ENCODE data around the gene VAMP4. TPM values are rescaled to one million over a fixed set of nuclear protein-coding genes. Genes with fewer than 3 reads are reported as not detected.

VAMP4 gene
- total and polyA plus RNA-seq, 2 donors (not counting 3 experiments of a cell fraction or from before 2014, with no cell fraction given): 2.1 to 10.4 TPM

DNA sequence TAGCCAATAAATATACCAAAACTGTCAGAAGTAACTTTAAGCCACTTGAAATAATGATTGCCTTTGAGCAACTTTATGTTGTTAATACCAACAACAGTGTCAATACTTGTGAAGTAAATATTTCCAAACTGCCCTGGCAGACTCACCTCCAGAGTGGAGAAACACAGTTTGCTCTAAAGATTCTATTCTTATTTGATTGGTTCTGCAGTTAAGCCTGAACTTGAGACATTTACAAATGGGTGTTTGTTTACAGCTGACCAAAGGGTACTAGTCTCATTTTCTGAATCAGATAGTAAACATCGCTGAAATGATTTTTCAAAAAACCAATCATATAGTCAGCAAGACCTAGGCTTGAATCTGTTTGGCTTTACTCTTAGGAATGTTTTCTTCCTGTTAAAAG, 88.1 kb downstream of the VAMP4 start:
- H3K4me3 ChIP-seq (replicated peaks in 1 of 3; ENCODE audit: insufficient read depth in 1 of 3, low read depth in 1 of 3, low read length in 3 of 3): no peak overlapping the region
- intact Hi-C loops (cut with micrococcal nuclease): loop anchor here (2.0 kb wide), 3 partner anchors 147 to 329 kb away; partner anchors contain the start of gene DNM3
- no peaks in the 10 kb centered on the region for H3K9me3 ChIP-seq (replicated peaks; ENCODE audit: control insufficient read depth, insufficient read depth, low read length)
- H2AFZ ChIP-seq (ENCODE audit: low read depth, low read length): no peak overlapping the region
- FAIRE-seq (no peak), DNase-seq (ENCODE audit: low read depth, low spot score) (no peak)
- H3K4me2 ChIP-seq (ENCODE audit: insufficient read depth, low read length): no peak overlapping the region
- no peaks in the 10 kb centered on the region for H4K20me1 ChIP-seq (replicated peaks; ENCODE audit: control insufficient read depth, extremely low read depth, insufficient read depth, low read length)
- CTCF ChIA-PET: interaction anchor here (1.7 to 4.9 kb wide), 3 partner anchors 9 to 349 kb away, joined by 8 to 86 read pairs (median 16); no protein-coding TSS in a partner anchor
- H3K36me3 ChIP-seq (ENCODE audit: control insufficient read depth in 2 of 2, extremely low read depth in 1 of 2, insufficient read depth in 2 of 2, low read length in 2 of 2): no peaks in the 10 kb centered on the region
- H3K9ac ChIP-seq (replicated peaks; ENCODE audit: extremely low read depth, insufficient read depth, low read length): no peak overlapping the region
- POLR2A ChIA-PET: no interaction called here
- BruUV-seq (replicated peaks): no TSS peak
- peaks cover 17% of the 10 kb centered on the region for H3K4me1 ChIP-seq (ENCODE audit: control insufficient read depth, extremely low read depth, insufficient read depth, low read length)
- peaks cover 0 to 6% of the 10 kb centered on the region in 2 experiments for H3K27me3 ChIP-seq (ENCODE audit: control insufficient read depth in 2 of 2, insufficient read depth in 2 of 2, low read length in 2 of 2)
- dilution Hi-C loops (cut with MboI; ENCODE audit: extremely low pct_ligation_motif_present, low sequenced_read_pairs): no loop called here
- H3K27ac ChIP-seq (ENCODE audit: insufficient read depth, low read depth, low read length): no peak overlapping the region
- TF ChIP-seq GATA2 (IDR thresholded peaks at IDR 0.05; ENCODE audit: insufficient read depth, insufficient read length, low read depth, low read length) (no peak), FOS (IDR thresholded peaks at IDR 0.05; ENCODE audit: borderline replicate concordance, insufficient read depth, low read length) (no peak), POLR2A (IDR thresholded peaks at IDR 0.05; ENCODE audit: low read depth, low read length) (no peak), MYC (IDR thresholded peaks at IDR 0.05; ENCODE audit: low read depth, low read length) (no peak), EZH2 (IDR thresholded peaks at IDR 0.05; ENCODE audit: borderline replicate concordance, low read depth, low read length, severe bottlenecking) (no peak), JUN (IDR thresholded peaks at IDR 0.05; ENCODE audit: borderline replicate concordance, insufficient read depth, insufficient read length, low read depth) (no peak), POLR2AphosphoS5 (IDR thresholded peaks at IDR 0.05; ENCODE audit: insufficient read depth, low read depth, low read length) (no peak)
- TF ChIP-seq, protein P1, sequence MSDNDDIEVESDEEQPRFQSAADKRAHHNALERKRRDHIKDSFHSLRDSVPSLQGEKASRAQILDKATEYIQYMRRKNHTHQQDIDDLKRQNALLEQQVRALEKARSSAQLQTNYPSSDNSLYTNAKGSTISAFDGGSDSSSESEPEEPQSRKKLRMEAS (IDR thresholded peaks at IDR 0.05; ENCODE audit: insufficient read depth, insufficient read length): no peak
- TF ChIP-seq, protein P2, sequence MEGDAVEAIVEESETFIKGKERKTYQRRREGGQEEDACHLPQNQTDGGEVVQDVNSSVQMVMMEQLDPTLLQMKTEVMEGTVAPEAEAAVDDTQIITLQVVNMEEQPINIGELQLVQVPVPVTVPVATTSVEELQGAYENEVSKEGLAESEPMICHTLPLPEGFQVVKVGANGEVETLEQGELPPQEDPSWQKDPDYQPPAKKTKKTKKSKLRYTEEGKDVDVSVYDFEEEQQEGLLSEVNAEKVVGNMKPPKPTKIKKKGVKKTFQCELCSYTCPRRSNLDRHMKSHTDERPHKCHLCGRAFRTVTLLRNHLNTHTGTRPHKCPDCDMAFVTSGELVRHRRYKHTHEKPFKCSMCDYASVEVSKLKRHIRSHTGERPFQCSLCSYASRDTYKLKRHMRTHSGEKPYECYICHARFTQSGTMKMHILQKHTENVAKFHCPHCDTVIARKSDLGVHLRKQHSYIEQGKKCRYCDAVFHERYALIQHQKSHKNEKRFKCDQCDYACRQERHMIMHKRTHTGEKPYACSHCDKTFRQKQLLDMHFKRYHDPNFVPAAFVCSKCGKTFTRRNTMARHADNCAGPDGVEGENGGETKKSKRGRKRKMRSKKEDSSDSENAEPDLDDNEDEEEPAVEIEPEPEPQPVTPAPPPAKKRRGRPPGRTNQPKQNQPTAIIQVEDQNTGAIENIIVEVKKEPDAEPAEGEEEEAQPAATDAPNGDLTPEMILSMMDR (IDR thresholded peaks at IDR 0.05; ENCODE audit: extremely low read depth in 1 of 2, insufficient read depth in 1 of 2, low read depth in 1 of 2, low read length in 2 of 2): no peak
- H3K9me1 ChIP-seq (replicated peaks; ENCODE audit: control insufficient read depth, extremely low read depth, insufficient read depth, low read length): no peaks in the 10 kb centered on the region
- no peaks in the 10 kb centered on the region for H3K79me2 ChIP-seq (ENCODE audit: control insufficient read depth, insufficient read depth, low read length)
